NB4 (cell line): ENCODE measurements around the gene OR51B4.

Source experiments
- MAX ChIP-seq: IDR thresholded peaks from 2 replicates; pipeline ENCODE4 v1.6.1; 2011; ENCODE audit warnings: low read depth, low read length
- POLR2A ChIP-seq: IDR thresholded peaks from 2 replicates; pipeline ENCODE4 v1.6.1; 2011; ENCODE audit warnings: mild to moderate bottlenecking; ENCODE audit not compliant: insufficient read length; ENCODE audit errors: extremely low read depth
- TF ChIP-seq, protein P1 (sequence below): IDR thresholded peaks from one replicate; pipeline ENCODE4 v1.5.1; 2012; ENCODE audit warnings: low read depth, low read length

- TF ChIP-seq, protein P1, sequence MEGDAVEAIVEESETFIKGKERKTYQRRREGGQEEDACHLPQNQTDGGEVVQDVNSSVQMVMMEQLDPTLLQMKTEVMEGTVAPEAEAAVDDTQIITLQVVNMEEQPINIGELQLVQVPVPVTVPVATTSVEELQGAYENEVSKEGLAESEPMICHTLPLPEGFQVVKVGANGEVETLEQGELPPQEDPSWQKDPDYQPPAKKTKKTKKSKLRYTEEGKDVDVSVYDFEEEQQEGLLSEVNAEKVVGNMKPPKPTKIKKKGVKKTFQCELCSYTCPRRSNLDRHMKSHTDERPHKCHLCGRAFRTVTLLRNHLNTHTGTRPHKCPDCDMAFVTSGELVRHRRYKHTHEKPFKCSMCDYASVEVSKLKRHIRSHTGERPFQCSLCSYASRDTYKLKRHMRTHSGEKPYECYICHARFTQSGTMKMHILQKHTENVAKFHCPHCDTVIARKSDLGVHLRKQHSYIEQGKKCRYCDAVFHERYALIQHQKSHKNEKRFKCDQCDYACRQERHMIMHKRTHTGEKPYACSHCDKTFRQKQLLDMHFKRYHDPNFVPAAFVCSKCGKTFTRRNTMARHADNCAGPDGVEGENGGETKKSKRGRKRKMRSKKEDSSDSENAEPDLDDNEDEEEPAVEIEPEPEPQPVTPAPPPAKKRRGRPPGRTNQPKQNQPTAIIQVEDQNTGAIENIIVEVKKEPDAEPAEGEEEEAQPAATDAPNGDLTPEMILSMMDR, result no peak
- TF ChIP-seq MAX (no peak), POLR2A (no peak)
Measured at GRCh38 chr11:5288906-5289550, 12.7 kb downstream of the OR51B4 start.
